Smooth muscle cell (in vitro differentiated cells): ENCODE measurements around the gene C1QL2. TPM values are rescaled to one million over a fixed set of nuclear protein-coding genes. Genes with fewer than 3 reads are reported as not detected.

Experiments
- DNase-seq: peaks from one replicate; lab custom pipeline; 2025; ENCODE audit not compliant: unreplicated experiment; lab: John Stamatoyannopoulos, UW
- H2AFZ ChIP-seq: fragments of 200-600 bp; sonication (generic); 2 replicates; pipeline ENCODE4 v1.6.0; 2016; ENCODE audit warnings: antibody characterized with exemption, low read depth, mild to moderate bottlenecking
- H3F3A ChIP-seq: fragments of 200-600 bp; sonication (generic); 2 replicates; pipeline ENCODE4 v1.6.0; 2017; ENCODE audit warnings: antibody characterized with exemption, low read depth
- H3K27ac ChIP-seq: fragments of 200-600 bp; sonication (generic); 2 replicates; pipeline ENCODE4 v1.5.1; 2016; ENCODE audit warnings: low read depth, mild to moderate bottlenecking
- H3K27me3 ChIP-seq: fragments of 200-600 bp; sonication (generic); 2 replicates; pipeline ENCODE4 v1.6.1; 2016; ENCODE audit warnings: low read depth, mild to moderate bottlenecking
- H3K36me3 ChIP-seq: fragments of 200-600 bp; sonication (generic); 2 replicates; pipeline ENCODE4 v1.5.1; 2016; ENCODE audit warnings: low read depth
- H3K4me1 ChIP-seq: fragments of 200-600 bp; sonication (generic); 2 replicates; pipeline ENCODE4 v1.5.1; 2016; ENCODE audit warnings: low read depth
- H3K4me2 ChIP-seq: fragments of 200-600 bp; sonication (generic); 2 replicates; pipeline ENCODE4 v1.6.0; 2016; ENCODE audit warnings: mild to moderate bottlenecking
- H3K4me3 ChIP-seq: fragments of 200-600 bp; sonication (generic); 2 replicates; pipeline ENCODE4 v1.5.1; 2016; ENCODE audit warnings: mild to moderate bottlenecking
- H3K79me2 ChIP-seq: fragments of 200-600 bp; sonication (generic); 2 replicates; pipeline ENCODE4 v1.6.0; 2016; ENCODE audit warnings: low read depth, mild to moderate bottlenecking
- H3K9ac ChIP-seq: fragments of 200-600 bp; sonication (generic); 2 replicates; pipeline ENCODE4 v1.6.0; 2016; ENCODE audit warnings: low read depth
- H3K9me3 ChIP-seq: fragments of 200-600 bp; sonication (generic); replicated peaks from 2 replicates; pipeline ENCODE4 v1.5.1; 2016; ENCODE audit warnings: low read depth
- H4K20me1 ChIP-seq: fragments of 200-600 bp; sonication (generic); 2 replicates; pipeline ENCODE4 v1.6.0; 2016; ENCODE audit warnings: low read depth
- WGBS: methylation state at CpG from one replicate; pipeline ENCODE4 v1.1.7; 2016; ENCODE audit warnings: low lambda C conversion rate; 5-methylcytosine and 5-hydroxymethylcytosine counted together
- polyA plus RNA-seq: library from polyadenylated mRNA; unstranded; fragments of >200 nt; fragmentation: Nextera tagmentation; extraction: Ambion mirVana; gene quantifications from 2 replicates; pipeline ENCODE4 v1.2.1, GENCODE V29; 2016
- total RNA-seq: library from RNA; depleted of rRNA; stranded (reverse); fragments of >200 nt; gene quantifications from 2 replicates; pipeline ENCODE4 v1.2.3, GENCODE V29; 2014
- TF ChIP-seq, protein P1 (sequence below): fragments of 200-600 bp; sonication (generic); IDR thresholded peaks from 2 replicates; pipeline ENCODE4 v1.5.1; 2017; ENCODE audit warnings: borderline replicate concordance, mild to moderate bottlenecking, antibody characterized with exemption; ENCODE audit not compliant: insufficient read depth, poor library complexity, severe bottlenecking

The C1QL2 gene
- total RNA-seq (not detected in 2 replicates), polyA plus RNA-seq (not detected in 2 replicates)

DNA sequence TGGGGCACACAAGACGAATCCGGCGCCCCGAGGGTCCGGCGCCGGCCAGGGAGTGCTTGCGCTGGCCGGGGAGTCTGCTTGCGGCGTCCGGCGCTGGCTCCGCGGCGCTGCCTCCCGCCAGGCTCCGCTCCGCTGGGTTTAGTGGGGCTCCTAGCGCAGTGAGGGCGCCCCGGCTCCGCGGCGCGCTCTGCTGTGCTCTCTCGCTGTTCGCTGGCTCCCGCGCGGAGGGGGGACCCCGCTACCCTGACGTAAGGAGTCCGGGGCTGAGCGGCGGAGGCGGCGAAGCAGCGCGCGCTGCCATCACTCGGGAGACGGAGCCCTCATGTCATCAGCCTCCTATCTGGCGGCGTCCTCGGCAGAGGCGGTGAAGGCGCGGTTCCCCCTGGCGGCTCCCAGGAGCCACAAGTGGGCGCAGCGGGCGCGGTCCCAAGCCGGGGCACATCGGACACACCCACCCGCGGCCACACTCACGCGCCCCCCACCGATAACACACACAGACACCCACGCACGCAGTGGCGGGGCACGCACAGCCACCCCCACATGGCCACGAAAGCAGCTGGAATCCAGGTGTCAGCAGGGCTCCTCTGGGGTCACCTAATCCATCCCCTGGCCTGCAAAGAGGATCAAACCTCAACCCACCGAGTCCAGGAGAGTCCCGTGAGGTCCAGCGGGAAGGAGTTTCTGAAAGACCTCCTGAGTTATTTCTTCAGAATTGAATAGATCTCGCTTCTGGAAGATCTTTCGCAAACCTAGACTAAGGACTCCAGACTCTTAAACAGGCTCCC, at the start of gene C1QL2:
C1QL2 (minus strand) TSS at position 189 of the 785 bp plus-strand sequence. CDS start 482 bp downstream, outside the sequence.
- H3K36me3 ChIP-seq: no peaks in the 10 kb centered on the region
- no peaks in the 10 kb centered on the region for H3K79me2 ChIP-seq
- H3K4me2 ChIP-seq: peak within 1 kb of the TSS; percentile 78
- no peaks in the 10 kb centered on the region for H3F3A ChIP-seq
- H2AFZ ChIP-seq: no peak within 1 kb of the TSS
- peaks cover 97% of the 10 kb centered on the region for H3K27me3 ChIP-seq
- H3K4me1 ChIP-seq: peaks cover 7% of the 10 kb centered on the region
- H3K9ac ChIP-seq: no peak within 1 kb of the TSS
- no peak within 1 kb of the TSS for H3K27ac ChIP-seq
- H3K9me3 ChIP-seq: no peaks in the 10 kb centered on the region
- TF ChIP-seq, protein P1, sequence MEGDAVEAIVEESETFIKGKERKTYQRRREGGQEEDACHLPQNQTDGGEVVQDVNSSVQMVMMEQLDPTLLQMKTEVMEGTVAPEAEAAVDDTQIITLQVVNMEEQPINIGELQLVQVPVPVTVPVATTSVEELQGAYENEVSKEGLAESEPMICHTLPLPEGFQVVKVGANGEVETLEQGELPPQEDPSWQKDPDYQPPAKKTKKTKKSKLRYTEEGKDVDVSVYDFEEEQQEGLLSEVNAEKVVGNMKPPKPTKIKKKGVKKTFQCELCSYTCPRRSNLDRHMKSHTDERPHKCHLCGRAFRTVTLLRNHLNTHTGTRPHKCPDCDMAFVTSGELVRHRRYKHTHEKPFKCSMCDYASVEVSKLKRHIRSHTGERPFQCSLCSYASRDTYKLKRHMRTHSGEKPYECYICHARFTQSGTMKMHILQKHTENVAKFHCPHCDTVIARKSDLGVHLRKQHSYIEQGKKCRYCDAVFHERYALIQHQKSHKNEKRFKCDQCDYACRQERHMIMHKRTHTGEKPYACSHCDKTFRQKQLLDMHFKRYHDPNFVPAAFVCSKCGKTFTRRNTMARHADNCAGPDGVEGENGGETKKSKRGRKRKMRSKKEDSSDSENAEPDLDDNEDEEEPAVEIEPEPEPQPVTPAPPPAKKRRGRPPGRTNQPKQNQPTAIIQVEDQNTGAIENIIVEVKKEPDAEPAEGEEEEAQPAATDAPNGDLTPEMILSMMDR: no peak
- WGBS: 8% methylated on average over 57 of the region's 71 CpGs
- peak within 1 kb of the TSS; percentile 40 for H3K4me3 ChIP-seq
- no peak for DNase-seq
- no peaks in the 10 kb centered on the region for H4K20me1 ChIP-seq

DNA sequence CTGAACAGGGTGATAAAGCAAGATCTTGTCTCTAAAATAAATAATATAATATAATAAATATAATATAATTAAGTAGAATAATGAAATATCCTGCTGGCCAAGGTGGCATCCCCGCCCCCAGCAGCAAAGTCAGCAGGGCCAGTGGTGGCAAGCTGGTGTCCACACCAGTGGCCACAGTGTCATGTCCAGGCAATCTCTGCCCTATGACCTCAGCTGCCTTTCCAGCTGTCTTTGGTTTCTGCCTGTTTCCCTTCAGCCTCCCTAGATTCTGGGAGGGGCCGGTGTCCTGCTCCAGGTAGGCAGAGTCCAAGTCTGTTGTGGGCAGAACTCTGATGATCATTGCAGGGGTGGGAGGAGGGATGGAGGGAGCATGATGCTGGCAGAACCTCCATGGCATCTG, 48.9 kb upstream of the C1QL2 start:
- TF ChIP-seq, protein P1: no peak
- no peak overlapping the region for H3K4me3 ChIP-seq
- no peak overlapping the region for H3K27ac ChIP-seq
- H3K4me2 ChIP-seq: no peak overlapping the region
- H3K9ac ChIP-seq: no peak overlapping the region
- H3K9me3 ChIP-seq: no peaks in the 10 kb centered on the region
- WGBS: 73% methylated on average over 2 of the region's 2 CpGs
- H3F3A ChIP-seq: no peaks in the 10 kb centered on the region
- H3K4me1 ChIP-seq: no peaks in the 10 kb centered on the region
- peaks cover 16% of the 10 kb centered on the region for H3K27me3 ChIP-seq
- DNase-seq: no peak
- no peak overlapping the region for H2AFZ ChIP-seq
- H3K79me2 ChIP-seq: no peaks in the 10 kb centered on the region
- no peaks in the 10 kb centered on the region for H3K36me3 ChIP-seq
- H4K20me1 ChIP-seq: no peaks in the 10 kb centered on the region

DNA sequence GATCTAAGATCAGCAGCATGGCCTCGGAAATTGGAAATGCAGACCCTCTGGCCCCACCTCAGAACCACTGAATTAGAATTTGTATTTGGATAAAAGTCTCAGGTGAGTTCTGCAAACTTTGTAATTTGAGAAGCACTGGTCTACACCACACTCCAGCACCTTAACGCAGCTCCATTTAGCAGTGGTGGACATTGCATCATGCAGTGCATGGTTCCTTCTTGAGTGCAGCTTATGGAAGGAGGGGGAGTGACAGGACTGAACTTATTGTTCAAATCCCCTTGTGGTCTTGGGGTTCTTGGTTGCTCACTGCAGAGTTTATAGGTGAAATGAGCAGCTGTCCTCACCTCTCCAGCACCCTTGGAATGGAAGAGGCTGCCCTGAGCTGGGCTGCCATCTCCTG, 47.6 kb upstream of the C1QL2 start:
- Histone ChIP-seq H4K20me1 (no peaks in the 10 kb centered on the region), H3K4me3 (no peak overlapping the region), H3K9me3 (no peaks in the 10 kb centered on the region), H2AFZ (no peak overlapping the region), H3K27me3 (peaks cover 16% of the 10 kb centered on the region), H3K79me2 (no peaks in the 10 kb centered on the region), H3F3A (no peaks in the 10 kb centered on the region), H3K4me2 (no peak overlapping the region), H3K9ac (no peak overlapping the region), H3K36me3 (no peaks in the 10 kb centered on the region), H3K27ac (no peak overlapping the region), H3K4me1 (no peaks in the 10 kb centered on the region)
- 82% methylated on average over 2 of the region's 2 CpGs for WGBS
- no peak for DNase-seq
- TF ChIP-seq, protein P1: no peak
